B cell (primary cell): ENCODE data around the gene ABI2. TPM values are rescaled to one million over a fixed set of nuclear protein-coding genes. Genes with fewer than 3 reads are reported as not detected.

Experiments
- ATAC-seq: fragments of 200-7000 bp; cut with Tn5 transposase; one replicate; pipeline ENCODE4 v1.10.0; 2021; ENCODE audit warnings: low read depth, mild to moderate bottlenecking, moderate number of reproducible peaks, moderate library complexity
- CTCF ChIA-PET: fragments of 350-600 bp; sonication (Branson Sonifier 250); formaldehyde crosslinking; loops from one replicate; lab custom pipeline; 2021; ENCODE audit warnings: antibody characterized with exemption, inconsistent platforms; lab: Charles Lee
- POLR2A ChIA-PET: fragments of 350-600 bp; sonication (Branson Sonifier 250); formaldehyde crosslinking; loops from one replicate; lab custom pipeline; 2021; ENCODE audit warnings: antibody characterized with exemption; lab: Charles Lee
- DNase-seq: peaks from one replicate; pipeline ENCODE4 v3.0.0; 2013
- H2AFZ ChIP-seq: 2 replicates; pipeline ENCODE4 v1.6.1; 2012; ENCODE audit warnings: mild to moderate bottlenecking, low read depth, low read length; ENCODE audit not compliant: insufficient read depth, poor library complexity, severe bottlenecking
- H3K27ac ChIP-seq, 2 donors: 1 replicate in 1 of 2; 2 replicates in 1 of 2; pipeline ENCODE4 v1.5.1; 2012 to 2013; ENCODE audit warnings: low read length in 2 of 2, mild to moderate bottlenecking in 2 of 2, moderate library complexity in 1 of 2
- H3K27me3 ChIP-seq, 4 experiments: fragments of 200-600 bp in 1 of 4; sonication (generic) in 1 of 4; replicated peaks in 1 of 4; 1 replicate in 2 of 4; 2 replicates in 2 of 4; pipeline versions ENCODE4 v1.6.1 to v1.7.0; 2013 to 2016; ENCODE audit warnings: low read length in 3 of 4, mild to moderate bottlenecking in 2 of 4, mixed read lengths in 1 of 4, moderate library complexity in 1 of 4; ENCODE audit not compliant: insufficient read depth in 4 of 4, control insufficient read depth in 3 of 4; ENCODE audit errors: control extremely low read depth in 1 of 4
- H3K36me3 ChIP-seq, 2 experiments: replicated peaks in 1 of 2; 1 replicate in 1 of 2; 2 replicates in 1 of 2; pipeline versions ENCODE4 v1.6.1 to v1.7.1; 2013; ENCODE audit warnings: low read length in 1 of 2; ENCODE audit not compliant: insufficient read depth in 2 of 2, control insufficient read depth in 1 of 2; ENCODE audit errors: control extremely low read depth in 1 of 2, extremely low read depth in 1 of 2
- H3K4me1 ChIP-seq, 2 donors: fragments of 200-600 bp in 1 of 2; sonication (generic) in 1 of 2; 1 replicate in 1 of 2; 2 replicates in 1 of 2; pipeline versions ENCODE4 v1.5.1 to v1.6.1; 2013 to 2017; ENCODE audit warnings: low read length in 2 of 2; ENCODE audit not compliant: control insufficient read depth in 2 of 2, insufficient read depth in 2 of 2
- H3K4me2 ChIP-seq: replicated peaks from 2 replicates; pipeline ENCODE3; 2012; ENCODE audit warnings: mild to moderate bottlenecking, low read depth, low read length; ENCODE audit not compliant: poor library complexity, severe bottlenecking
- H3K4me3 ChIP-seq, 5 experiments: fragments of 200-600 bp in 1 of 5; sonication (generic) in 1 of 5; 1 replicate in 3 of 5; 2 replicates in 2 of 5; pipeline versions ENCODE4 v1.5.1 to v1.7.0; 2011 to 2016; ENCODE audit warnings: low read length in 4 of 5, mild to moderate bottlenecking in 4 of 5, low read depth in 2 of 5, control low read depth in 1 of 5, moderate library complexity in 1 of 5; ENCODE audit not compliant: insufficient read depth in 1 of 5; ENCODE audit errors: control extremely low read depth in 1 of 5, extremely low read depth in 1 of 5
- H3K79me2 ChIP-seq: fragments of 200-600 bp; sonication (generic); one replicate; pipeline ENCODE4 v1.6.0; 2016; ENCODE audit warnings: low read length; ENCODE audit not compliant: control insufficient read depth, insufficient read depth
- H3K9ac ChIP-seq: fragments of 200-600 bp; sonication (generic); 2 replicates; pipeline ENCODE4 v1.6.1; 2017; ENCODE audit warnings: mild to moderate bottlenecking, low read length, moderate library complexity
- H3K9me3 ChIP-seq, 3 donors: one replicate each; pipeline versions ENCODE4 v1.6.1 to v1.7.1; 2013; ENCODE audit warnings: low read length in 2 of 3; ENCODE audit not compliant: control insufficient read depth in 2 of 3, insufficient read depth in 1 of 3; ENCODE audit errors: control extremely low read depth in 1 of 3
- H4K20me1 ChIP-seq: 2 replicates; pipeline ENCODE4 v1.6.0; 2012; ENCODE audit warnings: mild to moderate bottlenecking, low read length; ENCODE audit not compliant: insufficient read depth, control insufficient read depth, poor library complexity, severe bottlenecking
- H3K27ac Mint-ChIP-seq: one replicate; pipeline ENCODE4 v1.8.0; 2021; ENCODE audit warnings: mixed read lengths
- H3K27me3 Mint-ChIP-seq: one replicate; pipeline ENCODE4 v1.8.0; 2021; ENCODE audit warnings: mixed read lengths
- H3K4me1 Mint-ChIP-seq: one replicate; pipeline ENCODE4 v1.8.0; 2021; ENCODE audit warnings: mixed read lengths
- H3K4me3 Mint-ChIP-seq: one replicate; pipeline ENCODE4 v1.8.0; 2021; ENCODE audit warnings: mixed read lengths
- H3K9me3 Mint-ChIP-seq: one replicate; pipeline ENCODE4 v1.8.0; 2022; ENCODE audit warnings: mixed read lengths; ENCODE audit not compliant: insufficient read depth
- CTCF ChIP-seq: fragments of 200-600 bp; IDR thresholded peaks from one replicate; pipeline ENCODE4 v1.8.0; 2022; ENCODE audit warnings: antibody characterized with exemption, mild to moderate bottlenecking
- EZH2 ChIP-seq: IDR thresholded peaks from 2 replicates; pipeline ENCODE4 v1.6.1; 2012; ENCODE audit warnings: borderline replicate concordance, low read depth, mild to moderate bottlenecking, moderate library complexity, low read length; ENCODE audit not compliant: insufficient read depth, poor library complexity, severe bottlenecking
- WGBS: methylation state at CpG from one replicate; pipeline ENCODE4 v1.1.5; 2013; ENCODE audit warnings: missing lambda C conversion rate; ENCODE audit not compliant: insufficient coverage; 5-methylcytosine and 5-hydroxymethylcytosine counted together
- intact Hi-C: fragments of 100-400 bp; cut with micrococcal nuclease; formaldehyde crosslinking; loops from one replicate; pipeline ENCODE4 v1.10.0; 2022
- polyA plus RNA-seq: library from polyadenylated mRNA; depleted of rRNA; stranded (reverse); fragments of >200 nt; gene quantifications from 2 replicates; pipeline ENCODE4 v1.2.3, GENCODE V29; 2012
- total RNA-seq, 2 donors: library from RNA; stranded (reverse); fragments of 120-200 nt in 1 of 2; gene quantifications; 1 replicate in 1 of 2; 2 replicates in 1 of 2; pipeline versions ENCODE4 v1.2.3 to v1.2.4, GENCODE V29; 2013 to 2022

ABI2 gene
- total and polyA plus RNA-seq, 2 donors (not counting 1 experiment from before 2014, with no cell fraction given), result 6.8 to 32.7 TPM

DNA sequence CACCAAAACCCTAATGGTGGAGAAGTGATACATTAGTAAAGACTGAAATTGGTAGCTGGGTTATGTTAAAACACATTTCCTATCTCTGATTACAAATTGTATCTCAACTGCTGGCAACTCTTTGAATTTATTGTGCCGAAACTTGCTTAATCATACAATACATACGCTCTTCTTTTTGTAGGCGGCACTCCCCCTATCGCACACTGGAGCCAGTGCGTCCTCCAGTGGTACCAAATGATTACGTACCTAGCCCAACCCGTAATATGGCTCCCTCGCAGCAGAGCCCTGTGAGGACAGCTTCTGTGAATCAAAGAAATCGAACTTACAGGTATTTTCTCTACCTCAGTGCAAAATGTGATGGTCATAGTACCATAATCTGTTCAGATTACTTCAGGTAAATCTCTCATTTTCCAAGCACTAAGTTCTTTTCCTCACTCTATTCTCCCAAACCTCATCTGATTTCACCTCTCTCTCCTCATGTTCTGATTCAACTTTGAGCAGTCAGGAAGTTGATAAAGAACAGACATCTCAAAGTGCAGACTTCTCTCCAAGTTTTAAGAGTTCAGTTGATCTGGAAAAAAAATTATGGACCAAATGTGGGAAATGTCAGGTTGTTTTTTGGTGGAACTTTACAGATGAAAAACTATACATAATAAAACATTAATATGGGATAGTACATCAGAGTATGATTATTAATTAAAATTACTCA lies 66.5 kb downstream of the ABI2 start:
- Histone ChIP-seq H3K4me1 (no peaks in the 10 kb centered on the region), H3K27ac (no peak overlapping the region), H2AFZ (no peak overlapping the region), H3K9me3 (no peaks in the 10 kb centered on the region), H3K4me3 (no peak overlapping the region), H3K9ac (no peak overlapping the region), H3K36me3 (no peaks in the 10 kb centered on the region), H4K20me1 (no peaks in the 10 kb centered on the region), H3K4me2 (no peak overlapping the region), H3K27me3 (no peaks in the 10 kb centered on the region), H3K79me2 (no peaks in the 10 kb centered on the region)
- CTCF ChIA-PET, result no interaction called here
- no peak overlapping the region for H3K27ac Mint-ChIP-seq
- DNase-seq (no peak), ATAC-seq (no peak)
- POLR2A ChIA-PET, result no interaction called here
- H3K4me3 Mint-ChIP-seq, result no peak overlapping the region
- TF ChIP-seq EZH2 (no peak), CTCF (no peak)
- no peaks in the 10 kb centered on the region for H3K27me3 Mint-ChIP-seq
- intact Hi-C loops, result no loop called here
- no peaks in the 10 kb centered on the region for H3K4me1 Mint-ChIP-seq
- WGBS, result 93% methylated on average over 8 of the region's 9 CpGs
- H3K9me3 Mint-ChIP-seq, result no peaks in the 10 kb centered on the region

DNA sequence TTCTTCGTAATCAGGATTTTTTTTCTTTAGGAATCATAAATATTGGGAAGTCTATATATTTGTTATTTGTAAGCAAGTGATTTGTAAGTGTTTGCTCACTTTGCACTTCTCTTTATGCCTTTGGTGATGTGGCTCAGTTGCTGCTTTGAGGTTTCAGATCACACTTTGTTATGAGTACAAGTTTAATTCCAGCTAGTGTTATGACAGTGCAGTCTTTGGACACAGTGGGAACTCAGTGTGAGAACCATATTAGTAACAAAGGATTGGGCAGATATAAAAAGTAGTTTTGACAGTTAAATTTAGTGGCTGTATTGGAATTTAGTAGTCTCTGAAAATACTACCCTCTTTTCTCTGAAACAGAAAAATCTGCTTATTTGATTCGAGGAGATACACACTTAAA lies 67.7 kb downstream of the ABI2 start:
- no CpG with 5 or more reads among the region's 2 CpGs for WGBS
- intact Hi-C loops, result no loop called here
- ATAC-seq (no peak), DNase-seq (no peak)
- Histone ChIP-seq H3K27ac (no peak overlapping the region), H3K36me3 (no peaks in the 10 kb centered on the region), H3K4me3 (no peak overlapping the region), H3K79me2 (no peaks in the 10 kb centered on the region), H3K9me3 (no peaks in the 10 kb centered on the region), H2AFZ (no peak overlapping the region), H3K9ac (no peak overlapping the region), H3K4me1 (no peaks in the 10 kb centered on the region), H3K4me2 (no peak overlapping the region), H3K27me3 (no peaks in the 10 kb centered on the region), H4K20me1 (no peaks in the 10 kb centered on the region)
- TF ChIP-seq CTCF (no peak), EZH2 (no peak)
- H3K27ac Mint-ChIP-seq, result no peak overlapping the region
- H3K27me3 Mint-ChIP-seq, result no peaks in the 10 kb centered on the region
- POLR2A ChIA-PET, result no interaction called here
- no peaks in the 10 kb centered on the region for H3K4me1 Mint-ChIP-seq
- CTCF ChIA-PET, result no interaction called here
- H3K9me3 Mint-ChIP-seq, result no peaks in the 10 kb centered on the region
- no peak overlapping the region for H3K4me3 Mint-ChIP-seq
